ENCODE measurements around the gene CLCN2. TPM values are rescaled to one million over a fixed set of nuclear protein-coding genes. Genes with fewer than 3 reads are reported as not detected.

Gene CLCN2
- total and polyA plus RNA-seq, 3 donors from 2014 or later = 46.7 to 118 (median 98.2) TPM

DNA sequence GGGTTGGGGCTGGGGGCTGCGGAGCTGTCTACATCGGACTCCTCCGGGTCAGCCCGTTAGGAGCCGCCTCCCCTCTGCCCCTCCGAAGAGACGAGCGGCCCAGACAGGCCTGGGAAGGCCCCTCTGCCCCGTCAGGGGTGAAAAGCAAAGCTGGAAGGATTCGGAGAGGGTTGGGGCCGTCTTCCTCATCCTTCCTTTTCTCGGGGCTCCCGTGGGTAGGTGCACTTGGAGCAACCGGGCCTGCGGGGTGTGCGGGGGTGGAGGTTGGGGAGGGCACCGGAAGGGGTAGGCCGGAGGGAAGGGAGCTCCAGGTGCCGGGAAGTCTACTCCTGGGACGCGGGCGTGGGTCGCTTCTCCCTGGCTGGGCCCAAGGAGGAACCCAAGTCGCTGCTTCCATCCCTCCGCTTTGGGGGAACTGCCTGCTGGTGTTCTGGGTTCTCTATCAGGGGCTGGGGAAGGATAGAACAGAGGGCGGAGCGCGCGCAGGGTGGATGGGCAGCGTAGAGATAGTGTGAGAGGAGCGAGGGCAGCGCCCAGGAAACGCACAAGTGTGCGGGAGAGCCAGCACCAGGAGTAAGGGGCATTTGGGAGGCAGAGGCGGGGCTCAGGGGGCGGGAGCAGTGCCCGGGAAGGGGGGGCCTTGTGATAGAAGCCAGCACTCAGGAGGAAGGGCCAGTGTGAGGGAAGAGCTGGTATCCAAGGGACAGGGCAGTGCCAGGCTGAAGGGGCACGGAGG, 695 bp upstream of the CLCN2 start:
- H3K4me1 ChIP-seq = peaks cover 45% of the 10 kb centered on the region
- DNase-seq = peak; percentile 86
- no peaks in the 10 kb centered on the region for H3K9me3 ChIP-seq
- WGBS, 2 donors = 0 to 1% methylated on average over 28 to 38 of the region's 38 CpGs
- H3K27ac ChIP-seq = peak overlapping the region; percentile 96 to 98
- intact Hi-C loops (cut with DNase I; ENCODE audit: low total_unique reads) = loop anchor here (10.0 kb wide), 1 partner anchor 47 kb away; the partner anchor contains the start of gene EIF4G1
- H3K4me3 ChIP-seq = peak overlapping the region; percentile 85 to 86
- no peaks in the 10 kb centered on the region for H3K36me3 ChIP-seq (ENCODE audit: low read depth, missing control alignments)
- H3K27me3 ChIP-seq = no peaks in the 10 kb centered on the region
- TF ChIP-seq POLR2A (IDR thresholded peaks at IDR 0.05) = no peak
- TF ChIP-seq, protein P1, sequence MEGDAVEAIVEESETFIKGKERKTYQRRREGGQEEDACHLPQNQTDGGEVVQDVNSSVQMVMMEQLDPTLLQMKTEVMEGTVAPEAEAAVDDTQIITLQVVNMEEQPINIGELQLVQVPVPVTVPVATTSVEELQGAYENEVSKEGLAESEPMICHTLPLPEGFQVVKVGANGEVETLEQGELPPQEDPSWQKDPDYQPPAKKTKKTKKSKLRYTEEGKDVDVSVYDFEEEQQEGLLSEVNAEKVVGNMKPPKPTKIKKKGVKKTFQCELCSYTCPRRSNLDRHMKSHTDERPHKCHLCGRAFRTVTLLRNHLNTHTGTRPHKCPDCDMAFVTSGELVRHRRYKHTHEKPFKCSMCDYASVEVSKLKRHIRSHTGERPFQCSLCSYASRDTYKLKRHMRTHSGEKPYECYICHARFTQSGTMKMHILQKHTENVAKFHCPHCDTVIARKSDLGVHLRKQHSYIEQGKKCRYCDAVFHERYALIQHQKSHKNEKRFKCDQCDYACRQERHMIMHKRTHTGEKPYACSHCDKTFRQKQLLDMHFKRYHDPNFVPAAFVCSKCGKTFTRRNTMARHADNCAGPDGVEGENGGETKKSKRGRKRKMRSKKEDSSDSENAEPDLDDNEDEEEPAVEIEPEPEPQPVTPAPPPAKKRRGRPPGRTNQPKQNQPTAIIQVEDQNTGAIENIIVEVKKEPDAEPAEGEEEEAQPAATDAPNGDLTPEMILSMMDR (IDR thresholded peaks at IDR 0.05) = peak in 1 of 3 experiments; percentile 5

DNA sequence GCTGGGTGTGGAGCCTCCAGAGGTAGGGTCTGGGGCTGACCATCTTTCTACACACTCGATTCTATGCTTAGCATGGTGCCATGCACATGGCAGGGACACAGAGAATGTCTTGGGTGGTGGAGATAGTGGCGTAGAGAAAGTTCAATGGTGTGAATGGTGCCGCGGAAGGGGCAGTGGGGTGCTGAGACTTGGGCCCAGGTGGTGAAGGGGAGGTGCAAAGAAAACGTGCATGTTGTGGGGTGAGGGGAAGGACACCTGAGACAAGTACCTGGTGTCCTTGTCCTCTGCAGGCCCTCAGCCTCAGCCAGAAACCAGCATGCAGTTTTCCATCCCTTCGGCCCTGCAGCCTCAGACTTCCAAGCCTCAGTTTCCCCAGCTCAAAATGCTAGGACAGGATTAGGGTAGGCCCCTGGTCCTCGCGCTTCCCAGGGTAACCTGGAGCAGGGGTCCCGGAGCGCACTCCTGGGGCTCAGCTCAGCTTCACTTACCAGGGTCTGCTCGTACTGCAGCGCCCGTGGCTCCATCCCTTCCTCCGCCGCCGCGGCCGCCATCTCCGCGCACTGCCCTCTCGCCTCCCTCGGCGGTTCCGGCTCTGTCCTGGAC, 375 bp downstream of the CLCN2 start:
- 3 to 14% methylated on average over 6 to 24 of the region's 24 CpGs for WGBS, 2 donors
- Histone ChIP-seq H3K27me3 (no peaks in the 10 kb centered on the region), H3K4me3 (peak overlapping the region; percentile 85 to 86), H3K9me3 (no peaks in the 10 kb centered on the region), H3K27ac (peak overlapping the region; percentile 37 to 98), H3K36me3 (ENCODE audit: low read depth, missing control alignments) (no peaks in the 10 kb centered on the region), H3K4me1 (peaks cover 51% of the 10 kb centered on the region)
- no peak for DNase-seq
- TF ChIP-seq, protein P1 (IDR thresholded peaks at IDR 0.05) = no peak
- TF ChIP-seq POLR2A (IDR thresholded peaks at IDR 0.05) = no peak
- intact Hi-C loops (cut with DNase I; ENCODE audit: low total_unique reads) = loop anchor here (10.0 kb wide), 1 partner anchor 46 kb away; the partner anchor contains the start of gene EIF4G1

DNA sequence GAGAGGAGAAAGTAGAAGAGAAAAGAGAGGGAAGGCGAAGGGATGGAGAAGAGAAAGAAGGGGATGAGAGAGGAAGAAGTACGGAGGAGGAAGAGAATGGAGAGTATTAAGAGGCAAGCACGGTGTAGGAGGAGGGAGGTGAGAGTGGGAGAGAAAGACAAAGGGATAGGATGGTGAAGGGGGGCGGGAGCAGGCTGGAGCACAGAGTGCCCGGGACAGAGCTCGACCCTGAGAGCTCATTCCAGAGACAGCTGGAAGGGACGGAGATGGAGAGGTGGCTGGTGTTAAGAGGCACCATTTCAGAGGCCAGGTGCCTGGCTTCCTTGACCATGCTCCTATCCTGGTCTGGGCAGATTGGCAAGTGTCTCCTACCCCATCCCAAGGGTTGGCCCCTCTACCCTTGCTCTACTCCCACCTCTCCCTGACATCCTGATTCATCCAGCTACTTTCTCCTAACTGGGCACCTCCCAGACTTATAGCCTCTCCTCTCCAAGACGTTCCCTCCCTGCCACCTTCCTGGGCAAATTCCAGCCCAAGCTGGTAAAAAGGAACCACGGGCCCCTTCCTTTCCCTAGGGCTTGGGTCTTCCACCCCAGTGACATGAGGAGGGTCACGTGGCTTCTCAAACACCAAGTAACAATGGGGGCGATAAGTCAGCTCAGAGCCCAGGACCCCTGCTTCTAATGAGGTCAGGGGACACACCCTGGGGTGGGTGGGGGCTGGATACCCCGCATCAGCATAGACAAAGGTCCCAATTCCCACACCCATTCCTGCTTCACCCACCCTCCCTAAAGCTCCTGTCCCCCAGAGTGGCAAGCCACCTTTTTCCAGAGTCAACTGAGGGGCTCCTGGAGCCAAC, 1.1 kb downstream of the CLCN2 start:
- DNase-seq = peak; percentile 69
- Histone ChIP-seq H3K36me3 (ENCODE audit: low read depth, missing control alignments) (no peaks in the 10 kb centered on the region), H3K9me3 (no peaks in the 10 kb centered on the region), H3K4me1 (peaks cover 56% of the 10 kb centered on the region), H3K27ac (peak overlapping the region; percentile 37 to 98), H3K4me3 (peak overlapping the region; percentile 85 to 86), H3K27me3 (no peaks in the 10 kb centered on the region)
- intact Hi-C loops (cut with DNase I; ENCODE audit: low total_unique reads) = loop anchor here (10.0 kb wide), 1 partner anchor 45 kb away; the partner anchor contains the start of gene EIF4G1
- TF ChIP-seq, protein P1 (IDR thresholded peaks at IDR 0.05) = peak in 1 of 3 experiments; percentile 9
- TF ChIP-seq POLR2A (IDR thresholded peaks at IDR 0.05) = no peak
- WGBS, 2 donors = 28 to 30% methylated on average over 12 of the region's 12 CpGs

DNA sequence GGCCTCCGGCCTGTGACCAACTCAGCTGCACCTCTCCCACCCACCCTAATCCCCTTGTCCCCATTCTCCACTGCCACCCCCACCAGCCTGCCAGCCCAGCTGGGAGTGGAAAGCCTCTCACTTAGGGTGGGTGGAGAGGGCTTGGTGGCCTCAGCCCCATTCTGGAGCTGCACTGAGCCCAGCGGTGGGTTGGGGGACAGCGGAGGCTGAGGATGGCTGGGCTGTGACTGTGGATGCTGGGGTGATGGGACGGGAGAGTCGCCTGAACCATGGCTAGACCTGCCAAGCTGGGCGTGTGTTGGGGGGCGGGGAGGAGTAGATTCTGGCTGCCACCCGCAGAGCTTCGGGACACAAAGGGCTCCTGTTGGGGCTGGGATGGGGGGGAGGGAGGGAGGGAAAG, 1.8 kb downstream of the CLCN2 start:
- Histone ChIP-seq H3K9me3 (no peaks in the 10 kb centered on the region), H3K27me3 (no peaks in the 10 kb centered on the region), H3K27ac (peak overlapping the region; percentile 37 to 98), H3K36me3 (ENCODE audit: low read depth, missing control alignments) (no peaks in the 10 kb centered on the region), H3K4me3 (peak overlapping the region in 1 of 2 donors; percentile 85), H3K4me1 (peaks cover 58% of the 10 kb centered on the region)
- TF ChIP-seq POLR2A (IDR thresholded peaks at IDR 0.05) = no peak
- TF ChIP-seq, protein P1 (IDR thresholded peaks at IDR 0.05) = no peak
- 33 to 43% methylated on average over 6 to 9 of the region's 9 CpGs for WGBS, 2 donors
- intact Hi-C loops (cut with DNase I; ENCODE audit: low total_unique reads) = loop anchor here (10.0 kb wide), 1 partner anchor 45 kb away; the partner anchor contains the start of gene EIF4G1
- DNase-seq = peak; percentile 75

Measured in testis (tissue), 3 donors.